Inflammatory macrophage (primary cell): ENCODE measurements around the gene LIPF.
"Not testable (repeated sequence)": the region's sequence is repeated elsewhere in the genome, so short reads cannot be mapped to it uniquely, and the experiment has no call there.

ENCODE experiments used
- DNase-seq, 2 donors: peaks; one replicate each; pipeline ENCODE4 v3.0.0-alpha.2; 2020 to 2022
- total RNA-seq, 18 experiments: gene quantifications; one replicate each; lab custom pipeline; 2026; ENCODE audit warnings: mixed read lengths in 6 of 18, inconsistent platforms in 2 of 18; lab: John Stamatoyannopoulos, UW

LIPF gene, protein sequence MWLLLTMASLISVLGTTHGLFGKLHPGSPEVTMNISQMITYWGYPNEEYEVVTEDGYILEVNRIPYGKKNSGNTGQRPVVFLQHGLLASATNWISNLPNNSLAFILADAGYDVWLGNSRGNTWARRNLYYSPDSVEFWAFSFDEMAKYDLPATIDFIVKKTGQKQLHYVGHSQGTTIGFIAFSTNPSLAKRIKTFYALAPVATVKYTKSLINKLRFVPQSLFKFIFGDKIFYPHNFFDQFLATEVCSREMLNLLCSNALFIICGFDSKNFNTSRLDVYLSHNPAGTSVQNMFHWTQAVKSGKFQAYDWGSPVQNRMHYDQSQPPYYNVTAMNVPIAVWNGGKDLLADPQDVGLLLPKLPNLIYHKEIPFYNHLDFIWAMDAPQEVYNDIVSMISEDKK
- 0 to 0.18 (median 0) reads per million in 18 experiments for total RNA-seq

DNA sequence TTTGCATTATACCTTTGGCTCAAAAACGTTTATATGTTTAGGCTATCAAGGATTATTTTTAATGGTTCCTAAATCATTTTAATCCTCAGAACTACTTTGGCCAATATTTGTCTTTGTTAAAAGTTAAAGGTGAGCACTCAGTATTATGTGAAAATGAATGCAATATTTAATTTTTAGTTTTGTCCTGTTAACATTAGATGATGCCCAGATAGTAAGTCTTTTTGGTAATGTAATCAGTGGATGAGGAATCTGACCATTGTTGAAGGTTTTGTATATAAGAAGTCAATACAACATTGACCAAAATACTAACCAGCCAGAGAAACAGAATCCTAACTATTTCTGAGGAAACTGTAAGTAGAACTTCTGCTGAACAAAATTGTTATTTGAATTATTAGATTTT is at the start of gene LIPF:
TSS of gene LIPF (plus strand) at position 301 of the 400 bp plus-strand sequence. CDS start 2,856 bp downstream, outside the sequence.
- DNase-seq: no peak

DNA sequence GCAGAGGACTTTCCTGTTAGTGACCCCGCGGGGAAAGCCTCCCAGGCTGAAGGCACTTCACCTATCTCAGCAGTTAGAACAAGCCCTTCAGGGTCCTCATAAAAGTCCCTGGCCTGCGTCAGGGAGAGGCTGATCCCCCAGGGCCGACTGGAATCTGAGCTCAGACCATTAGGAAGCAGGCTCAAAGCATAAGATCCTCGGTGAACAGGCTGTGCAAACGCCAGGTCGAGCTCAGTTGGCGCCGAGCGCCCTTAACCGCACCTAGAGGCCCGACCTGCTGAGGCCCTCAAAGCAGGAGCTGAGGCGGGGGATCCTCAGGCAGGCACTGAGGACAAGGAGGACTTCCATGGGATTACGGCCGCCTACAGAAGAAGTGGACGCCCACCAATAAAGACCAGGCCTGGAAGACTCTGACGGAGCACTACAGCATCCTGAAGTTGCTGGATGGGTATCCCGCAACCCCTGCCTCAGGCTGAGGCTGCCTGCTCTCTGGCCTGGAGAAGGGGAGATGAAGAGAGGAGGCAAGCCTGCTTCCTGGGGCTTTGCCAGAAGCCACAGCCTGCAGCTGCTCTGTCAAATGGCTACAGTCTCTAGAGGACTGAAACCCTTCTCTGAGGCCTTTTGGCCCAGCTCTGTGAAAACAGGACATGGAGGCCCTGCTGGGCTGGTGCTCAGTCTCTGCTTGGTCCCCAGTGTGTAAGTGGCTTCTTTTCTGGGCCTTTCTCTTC is 47.8 kb upstream of the LIPF start:
- DNase-seq: no peak

DNA sequence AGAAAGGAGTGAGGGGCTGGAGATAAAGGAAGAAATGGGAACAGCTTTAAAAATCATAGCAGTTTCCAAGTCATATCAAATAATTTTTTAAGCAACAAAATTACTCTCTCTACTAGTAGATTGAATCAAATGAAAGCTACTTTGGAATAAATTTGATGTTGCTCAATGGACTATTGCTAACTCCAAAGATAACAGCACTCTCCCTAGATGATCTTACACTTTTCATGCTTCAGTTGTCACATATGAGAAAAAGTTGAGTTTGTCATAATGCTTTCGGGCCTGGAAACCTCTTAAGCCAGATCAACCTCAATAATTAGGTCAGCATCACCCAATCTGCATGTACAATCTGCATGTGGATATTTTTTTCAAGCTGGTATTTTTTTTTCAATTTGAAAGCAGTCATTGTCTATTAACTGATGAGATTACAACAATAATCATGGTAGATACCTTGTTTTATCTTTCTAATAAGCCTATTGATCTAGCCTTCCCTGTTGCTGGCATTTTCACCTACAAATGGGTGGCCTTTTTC is 46.4 kb upstream of the LIPF start:
- no peak for DNase-seq

DNA sequence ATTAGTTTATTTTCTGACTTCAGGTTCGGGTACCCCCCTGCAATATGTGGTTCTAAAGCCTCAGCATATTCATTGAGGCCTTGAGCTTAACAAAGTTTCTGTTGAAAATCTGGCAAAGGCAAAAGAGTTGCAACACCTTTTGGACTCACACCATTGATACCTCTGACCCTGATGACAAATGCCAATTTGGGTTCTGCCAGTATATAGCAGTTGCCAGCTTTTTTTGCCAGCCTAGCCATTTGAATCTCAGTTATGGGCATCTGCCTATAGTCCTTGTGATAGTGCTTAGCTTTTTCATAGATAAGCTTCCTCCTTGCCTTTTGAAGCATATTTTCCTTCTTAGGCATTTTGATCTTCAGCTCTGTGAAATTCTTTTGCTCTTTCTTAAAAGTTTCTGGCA is 45.7 kb upstream of the LIPF start:
- no peak for DNase-seq

DNA sequence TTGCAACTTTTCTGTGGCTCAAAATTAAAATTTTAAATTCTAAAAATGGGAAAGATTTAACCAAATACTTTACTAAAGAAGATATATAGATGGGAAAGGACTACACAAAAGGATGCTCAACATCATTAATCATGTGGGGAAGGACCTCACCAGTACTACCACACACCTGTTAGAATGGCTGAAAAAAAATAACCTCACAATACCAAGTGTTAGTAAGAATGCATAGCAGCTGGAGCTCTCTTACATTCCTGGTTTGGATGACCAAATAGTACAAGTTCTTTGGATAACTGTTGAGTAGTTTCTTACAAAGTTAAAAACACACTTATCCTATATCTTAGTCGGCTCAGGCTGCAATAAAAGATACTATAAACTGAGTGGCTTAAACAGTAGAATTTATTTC is 43.8 kb upstream of the LIPF start:
- DNase-seq: no peak

DNA sequence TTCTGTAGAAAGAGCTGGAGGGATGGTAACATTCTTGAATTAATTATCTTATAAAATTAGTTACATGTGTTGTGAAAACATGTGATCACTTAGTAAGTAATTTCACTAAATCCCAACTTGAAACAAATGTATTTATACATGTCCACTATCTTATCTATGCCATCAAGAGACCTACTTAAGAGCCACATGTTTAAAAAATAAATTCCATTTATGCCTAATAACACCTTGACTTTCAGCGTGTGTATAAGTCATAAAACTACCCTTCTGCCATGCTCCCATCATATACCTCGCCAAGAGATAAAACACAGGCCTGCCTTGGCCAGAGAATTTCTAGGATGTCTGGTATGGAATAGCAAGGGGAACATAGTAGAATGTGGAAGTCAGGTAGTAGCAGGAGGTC is 40.4 kb upstream of the LIPF start:
- no peak for DNase-seq

DNA sequence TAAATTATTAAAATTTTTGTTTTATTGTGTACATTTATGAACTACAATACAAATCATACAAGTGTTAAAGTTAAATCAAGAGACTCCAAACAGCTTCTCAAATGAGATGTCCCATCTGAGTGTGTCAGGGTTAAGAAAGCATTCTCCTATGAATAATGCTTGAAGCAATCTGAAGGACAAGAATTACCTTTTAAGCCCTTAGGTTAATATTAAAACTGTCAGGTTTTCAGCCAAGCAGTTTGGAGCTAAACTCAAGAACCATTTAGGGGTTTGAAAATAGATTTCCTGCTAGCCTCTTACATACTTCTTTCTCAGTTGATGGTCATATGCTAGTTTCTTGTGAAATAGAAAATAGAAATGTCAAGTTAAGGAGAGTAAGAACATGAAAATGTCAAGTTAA is 39.4 kb upstream of the LIPF start:
- DNase-seq: no peak

DNA sequence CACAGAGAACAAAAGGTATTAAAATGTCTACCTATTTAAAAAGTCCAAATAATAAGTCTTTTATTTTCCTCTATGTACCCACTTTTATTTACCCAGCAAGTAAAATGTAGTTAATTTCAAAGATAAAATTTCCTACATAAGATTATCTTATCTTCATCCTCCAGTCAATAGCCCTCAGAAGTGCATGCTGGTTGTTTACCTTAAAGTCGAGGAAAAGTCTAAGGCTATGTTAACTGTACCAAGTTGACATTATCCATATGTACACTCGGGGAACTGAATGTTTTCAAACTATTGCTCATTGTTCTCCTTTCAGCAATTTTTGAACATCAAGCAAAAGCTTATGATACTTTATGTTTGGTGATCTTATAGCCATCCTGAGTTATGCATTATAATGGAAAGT is 24.1 kb upstream of the LIPF start:
- no peak for DNase-seq

DNA sequence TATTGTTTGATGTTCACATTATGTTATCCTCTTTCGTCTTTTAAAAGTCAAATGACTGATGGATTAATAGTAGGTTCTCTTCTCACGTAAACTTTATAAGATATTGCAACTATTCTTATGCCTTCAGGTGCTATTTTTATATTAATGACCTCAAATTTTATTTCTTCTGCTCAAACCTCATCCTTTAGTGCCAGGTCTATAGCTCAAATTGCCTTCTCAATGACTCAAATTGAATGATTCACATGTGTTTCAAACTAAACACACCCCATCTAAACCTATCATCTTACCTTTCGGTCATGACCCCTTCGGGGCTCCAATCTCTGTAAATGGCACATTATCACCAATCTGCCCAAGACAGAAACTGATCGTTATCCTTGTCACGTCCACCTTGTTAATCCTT is 22.0 kb upstream of the LIPF start:
- no peak for DNase-seq

DNA sequence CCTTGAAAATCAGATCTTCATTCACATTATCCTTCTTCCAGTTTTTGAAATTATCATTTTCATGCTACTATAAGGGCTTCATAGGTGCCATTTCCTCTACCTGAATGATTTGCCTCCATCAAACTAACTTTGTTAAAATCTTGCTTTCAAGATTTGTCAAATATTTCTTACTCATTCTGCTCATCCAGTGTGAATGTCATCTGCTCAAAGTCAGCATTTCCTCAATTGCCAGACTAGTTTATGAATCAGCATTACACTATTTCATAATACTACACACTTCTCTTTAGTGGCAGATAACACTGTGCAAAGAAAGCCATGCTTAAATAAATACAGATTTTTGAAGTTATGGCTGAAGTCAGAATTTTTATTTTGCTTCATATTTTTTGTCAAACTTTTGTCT is 21.3 kb upstream of the LIPF start:
- peak; percentile 58 to 79 for DNase-seq

DNA sequence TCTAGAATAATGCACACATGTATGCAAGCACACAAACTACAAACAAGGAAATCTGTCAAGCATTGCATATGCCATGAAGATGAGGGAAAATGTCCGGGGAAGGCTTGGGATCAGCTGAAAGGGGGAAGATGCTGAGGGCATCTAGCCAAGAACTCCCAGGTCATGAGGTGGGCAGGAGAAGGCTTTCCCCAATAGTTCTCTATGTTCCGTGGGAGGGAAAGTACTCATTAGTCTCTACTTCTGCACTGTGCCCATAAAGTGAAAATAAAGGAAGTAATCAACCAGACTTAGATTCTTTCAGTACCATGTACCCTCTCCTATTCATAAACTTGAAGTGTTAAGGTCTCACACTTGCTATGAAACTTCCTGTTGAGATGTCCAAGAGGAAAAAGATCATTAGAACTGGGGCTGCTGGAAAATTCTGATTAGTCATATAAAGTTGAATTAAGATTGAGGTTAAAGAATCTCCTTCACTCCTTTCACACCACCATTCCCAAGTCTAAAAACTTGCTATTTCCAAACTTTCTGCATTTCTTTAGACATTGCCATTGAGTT is 17.1 kb upstream of the LIPF start:
- peak; percentile 38 to 58 for DNase-seq

DNA sequence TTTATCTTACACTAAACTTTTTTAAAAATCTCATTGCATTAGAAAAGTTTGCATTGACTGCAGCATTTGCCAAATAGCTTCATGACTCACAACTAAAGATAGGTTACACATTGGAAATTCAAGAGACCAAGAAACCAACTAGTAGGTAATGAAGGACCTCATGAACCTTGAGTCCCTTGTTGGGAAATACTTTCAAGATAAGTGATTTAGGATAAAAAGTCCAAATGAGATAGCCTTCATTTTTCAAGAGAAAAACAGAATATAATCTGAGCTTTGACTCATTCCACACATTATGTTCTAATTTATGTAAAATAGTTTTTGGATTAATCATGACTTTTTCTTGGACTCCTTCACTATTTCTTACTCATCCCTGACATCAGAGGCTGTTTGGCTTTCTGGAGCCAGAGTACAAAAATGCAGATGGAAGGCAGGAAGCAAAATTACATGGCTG is 13.1 kb upstream of the LIPF start:
- no peak for DNase-seq

DNA sequence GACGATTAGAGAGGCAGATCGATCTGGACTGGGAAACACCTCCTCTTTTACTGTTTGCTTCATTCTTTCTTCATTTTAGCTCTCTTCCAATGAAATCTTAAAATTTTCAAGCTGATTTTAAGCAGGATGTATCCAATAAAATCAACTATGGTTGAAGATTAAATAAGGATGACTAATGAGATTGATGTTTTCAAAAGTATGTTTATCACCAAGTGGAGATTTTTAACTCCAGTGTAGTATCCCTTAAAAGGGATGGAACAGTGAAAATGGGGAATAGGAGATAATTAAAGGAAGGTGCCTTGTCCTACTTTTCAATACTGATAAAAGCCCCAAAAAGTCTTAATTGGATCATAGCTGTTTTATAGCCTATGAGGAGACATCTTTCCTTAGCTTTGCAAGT is 11.6 kb upstream of the LIPF start:
- no peak for DNase-seq

DNA sequence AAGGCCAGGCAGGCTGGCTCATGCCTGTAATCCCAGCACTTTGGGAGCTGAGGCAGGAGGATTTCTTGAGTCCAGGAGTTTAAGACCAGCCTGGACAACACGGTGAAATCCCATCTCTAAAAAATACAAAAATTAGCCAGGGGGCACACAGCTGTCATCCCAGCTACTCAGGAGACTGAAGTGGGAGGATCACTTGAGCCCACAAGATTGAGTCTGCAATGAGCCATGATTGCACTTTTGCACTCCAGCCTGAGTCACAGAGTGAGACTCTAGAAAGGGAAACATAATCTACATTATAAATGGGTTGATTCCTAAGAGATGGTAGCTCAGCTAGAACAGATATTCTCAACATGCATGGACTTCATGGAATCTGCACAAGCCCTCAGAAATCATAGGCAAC is 6.3 kb upstream of the LIPF start:
- DNase-seq: peak in 1 of 2 donors; percentile 7

DNA sequence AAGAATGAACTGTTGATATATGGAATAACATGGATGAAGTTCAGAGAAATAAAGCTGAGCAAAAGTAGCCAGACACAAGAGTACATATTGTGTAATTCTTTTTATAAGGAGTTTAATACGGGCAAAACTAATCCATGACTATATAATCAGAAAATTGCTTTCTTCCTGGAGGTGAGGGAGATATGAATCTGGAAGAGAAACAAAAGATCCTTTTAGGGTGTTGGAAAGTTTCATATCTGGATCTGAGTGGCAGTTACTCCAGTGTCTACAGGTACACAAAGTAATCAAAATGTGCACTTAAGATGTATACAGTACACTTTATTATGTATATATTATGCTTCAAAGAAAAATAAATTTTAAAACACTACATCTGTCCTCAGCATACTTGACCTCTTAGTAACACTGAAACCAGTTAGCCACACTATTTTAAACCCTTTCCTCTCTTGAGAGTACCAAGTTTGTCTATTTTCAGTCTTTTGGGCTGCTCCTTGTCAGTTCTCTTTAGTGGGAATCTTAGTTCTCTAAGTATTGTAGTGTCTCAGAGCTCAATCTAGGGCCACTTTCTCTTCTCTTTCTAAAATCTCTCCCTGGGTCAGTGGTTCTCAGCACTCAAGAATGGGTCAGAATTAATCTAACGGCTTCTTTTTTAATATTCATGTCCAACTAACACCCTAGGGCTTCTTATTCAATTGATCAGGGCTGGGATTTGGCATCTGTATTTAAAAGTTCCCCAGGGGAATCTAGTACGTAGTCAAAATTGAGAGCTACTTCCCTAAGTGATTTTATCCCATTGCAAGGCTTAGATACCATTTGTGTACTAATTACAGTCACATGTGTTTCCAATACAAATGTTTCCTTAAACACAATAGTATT is 4.3 kb upstream of the LIPF start:
- no peak for DNase-seq

DNA sequence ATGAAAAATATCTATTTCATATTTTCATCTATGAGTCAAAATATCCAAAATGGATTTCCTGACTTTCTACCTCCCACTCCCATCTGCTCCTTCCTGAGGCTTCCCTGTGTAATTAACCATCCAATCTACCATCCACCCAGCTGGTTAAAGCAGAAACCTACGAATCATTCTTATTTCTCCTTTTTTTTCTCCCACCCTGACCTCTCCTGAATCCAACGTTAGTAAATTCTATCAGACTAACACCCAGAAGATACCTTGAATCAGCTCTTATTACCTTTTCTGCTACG is 3.7 kb upstream of the LIPF start:
- DNase-seq: no peak

DNA sequence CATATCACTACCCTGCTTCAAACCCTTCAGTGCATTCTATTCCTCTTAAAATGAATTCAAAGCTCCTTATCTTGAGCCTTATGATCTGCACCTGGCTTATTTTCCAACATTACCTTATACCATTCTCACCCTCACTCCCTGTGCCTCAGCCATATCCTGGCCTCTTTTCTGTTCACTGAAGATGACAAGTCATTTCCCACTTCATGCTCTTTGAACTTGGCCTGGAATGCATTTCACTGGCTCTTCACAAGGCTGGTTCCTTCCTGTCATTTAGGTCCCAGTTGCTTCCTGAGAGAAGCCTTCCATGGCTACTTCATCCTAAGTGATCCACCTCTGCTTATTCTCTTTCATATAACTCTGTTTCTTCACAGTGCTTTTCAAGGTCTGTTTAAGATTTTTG is 3.2 kb upstream of the LIPF start:
- no peak for DNase-seq

DNA sequence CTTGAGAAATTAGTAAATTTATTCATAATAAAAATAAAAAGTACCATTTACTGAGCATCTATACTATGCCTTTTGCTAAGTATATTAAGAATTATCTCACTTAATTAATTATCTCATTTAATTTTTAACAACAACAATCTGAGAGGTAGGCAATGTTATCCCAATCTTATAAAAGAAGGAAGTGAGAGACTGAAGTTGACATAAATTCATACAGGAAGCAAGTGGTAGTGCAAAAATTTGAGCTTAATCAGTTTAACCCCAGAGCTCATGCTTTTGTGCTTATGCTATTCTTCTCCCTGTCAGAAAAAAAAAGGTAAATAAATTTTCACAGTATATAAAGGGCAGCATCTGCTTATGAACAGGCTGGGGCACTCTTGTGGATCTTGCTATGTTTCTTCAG is 2.7 kb upstream of the LIPF start:
- no peak for DNase-seq

DNA sequence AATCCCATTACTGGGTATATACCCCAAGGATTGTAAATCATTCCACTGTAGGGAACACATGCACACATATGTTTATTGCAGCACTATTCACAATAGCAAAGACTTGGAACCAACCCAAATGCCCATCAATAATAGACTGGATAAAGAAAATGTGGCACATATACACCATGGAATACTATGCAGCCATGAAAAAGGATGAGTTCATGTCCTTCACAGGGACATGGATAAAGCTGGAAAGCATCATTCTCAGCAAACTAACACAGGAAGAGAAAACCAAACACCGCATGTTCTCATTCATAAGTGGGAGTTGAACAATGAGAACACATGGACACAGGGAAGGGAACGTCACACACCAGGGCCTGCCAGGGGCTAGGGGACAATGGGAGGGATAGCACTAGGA is 1.1 kb upstream of the LIPF start:
- DNase-seq: not testable (repeated sequence)

DNA sequence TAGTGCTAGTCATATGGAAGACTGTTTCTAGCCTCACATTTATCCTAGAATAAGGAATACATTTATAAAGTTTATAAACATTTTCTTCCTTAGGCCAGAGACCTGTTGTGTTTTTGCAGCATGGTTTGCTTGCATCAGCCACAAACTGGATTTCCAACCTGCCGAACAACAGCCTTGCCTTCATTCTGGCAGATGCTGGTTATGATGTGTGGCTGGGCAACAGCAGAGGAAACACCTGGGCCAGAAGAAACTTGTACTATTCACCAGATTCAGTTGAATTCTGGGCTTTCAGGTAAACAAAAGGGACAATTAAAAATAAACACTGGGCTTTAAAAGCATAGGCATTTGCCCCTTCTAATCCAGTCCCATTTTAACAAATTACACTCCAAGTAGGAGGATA is 4.2 kb downstream of the LIPF start:
- DNase-seq: no peak

DNA sequence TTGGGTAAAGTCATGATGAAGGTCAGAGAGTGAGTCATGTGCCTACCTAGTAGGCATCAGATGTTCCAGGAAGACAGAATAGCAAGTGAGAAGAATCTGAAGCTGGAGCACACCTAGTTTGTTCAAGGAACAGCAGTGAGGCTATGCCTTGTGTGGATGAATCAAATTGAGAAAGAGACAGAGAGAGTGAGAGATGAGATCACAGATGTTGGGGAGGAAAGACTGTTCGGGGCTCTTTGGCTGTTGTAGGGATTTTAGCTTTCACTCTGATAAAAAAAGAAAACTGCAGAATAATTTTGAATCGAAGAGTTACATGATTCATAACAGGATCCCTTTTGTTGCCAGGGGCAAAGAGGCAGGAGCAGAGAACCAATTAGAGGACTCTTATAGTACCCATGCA is 6.3 kb downstream of the LIPF start:
- DNase-seq: no peak

DNA sequence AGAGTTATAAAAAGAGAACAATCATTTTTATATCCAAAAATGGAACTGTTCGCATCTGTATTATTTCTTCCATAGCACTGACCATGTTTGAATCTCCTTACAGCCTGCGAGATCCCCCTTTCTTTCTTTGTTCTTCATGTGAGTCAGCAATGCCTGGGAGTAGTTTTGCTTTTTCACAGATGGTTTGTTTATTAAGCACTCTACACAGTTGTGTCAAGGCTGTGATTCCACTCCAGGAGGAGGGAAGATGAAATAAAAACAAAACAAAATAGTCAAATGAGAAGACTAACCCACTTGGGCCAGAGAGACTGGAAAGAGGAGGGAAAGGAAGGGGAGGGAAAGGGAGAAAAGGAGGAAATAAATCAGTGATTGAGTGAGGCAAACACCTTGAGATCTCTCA is 7.8 kb downstream of the LIPF start:
- no peak for DNase-seq
